ENCODE results near the gene TF.
"Not testable (repeated sequence)": the region's sequence is repeated elsewhere in the genome, so short reads cannot be mapped to it uniquely, and the experiment has no call there.

The TF gene

GRCh38 chr3:133767607-133768006, 21.4 kb downstream of the TF start:
- DNase-seq = no peak

GRCh38 chr3:133769536-133769935, 23.3 kb downstream of the TF start:
- DNase-seq = no peak

- no peak for DNase-seq
These were observed 27.5 kb downstream of the TF start for GRCh38 chr3:133773732-133774131.

GRCh38 chr3:133775309-133775708, 29.1 kb downstream of the TF start:
- no peak for DNase-seq

- DNase-seq = no peak
These were observed 29.6 kb downstream of the TF start for GRCh38 chr3:133775835-133776234.

GRCh38 chr3:133776794-133777438, 30.7 kb downstream of the TF start:
- DNase-seq = no peak

- DNase-seq = no peak
These were observed 31.8 kb downstream of the TF start for GRCh38 chr3:133777807-133778568.

GRCh38 chr3:133779626-133780203, 33.5 kb downstream of the TF start:
- no peak for DNase-seq

- not testable (repeated sequence) for DNase-seq
These were observed 34.6 kb downstream of the TF start for GRCh38 chr3:133780756-133781155.

GRCh38 chr3:133781570-133781969, 35.4 kb downstream of the TF start:
- no peak for DNase-seq

- no peak for DNase-seq
These were observed 36.3 kb downstream of the TF start for GRCh38 chr3:133782454-133782853.

- DNase-seq = no peak
These were observed 37.6 kb downstream of the TF start for GRCh38 chr3:133783762-133784161.

- DNase-seq = no peak
These were observed 41.8 kb downstream of the TF start for GRCh38 chr3:133788024-133788423.

- no peak for DNase-seq
These were observed 46.1 kb downstream of the TF start for GRCh38 chr3:133792171-133792763.

GRCh38 chr3:133797396-133798105, 51.4 kb downstream of the TF start:
- DNase-seq = no peak

- DNase-seq = no peak
These were observed 53.8 kb downstream of the TF start for GRCh38 chr3:133799794-133800585.

- DNase-seq = no peak
These were observed 57.3 kb downstream of the TF start for GRCh38 chr3:133803469-133803868.

GRCh38 chr3:133804896-133805295, 58.7 kb downstream of the TF start:
- no peak for DNase-seq

GRCh38 chr3:133805384-133805701, 59.1 kb downstream of the TF start:
- DNase-seq = no peak

- peak; percentile 94 for DNase-seq
These were observed 59.7 kb downstream of the TF start, which contains the start of gene SRPRB for GRCh38 chr3:133805702-133806475. Gene SRPRB (plus strand): TSS chr3:133805815. CDS start chr3:133805849, 34 bp downstream.

GRCh38 chr3:133812872-133813271, 66.7 kb downstream of the TF start:
- DNase-seq = no peak

GRCh38 chr3:133815386-133815785, 69.2 kb downstream of the TF start:
- no peak for DNase-seq
